ENCODE measurements around the gene DCAF6.

Gene DCAF6

DNA sequence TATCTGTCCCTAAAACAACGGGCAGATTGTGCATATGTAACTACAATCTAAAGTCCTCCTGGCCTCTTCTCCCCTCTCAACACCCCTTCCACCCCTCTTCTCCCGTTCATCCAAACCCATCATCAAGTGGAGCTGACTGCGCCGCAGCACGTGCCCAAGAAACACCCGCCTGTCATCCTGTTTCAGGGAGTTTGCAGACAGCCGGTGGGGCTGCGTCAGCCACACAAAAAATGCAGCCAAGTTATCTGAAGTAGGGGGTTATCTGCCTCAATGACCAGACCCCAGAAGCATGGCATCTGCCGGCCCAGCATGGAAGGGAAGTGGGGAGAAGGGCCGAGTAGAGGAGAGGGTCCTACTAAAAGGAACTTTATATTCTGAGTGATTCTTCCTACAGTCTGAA lies 151.2 kb downstream of the DCAF6 start:
- H3K4me1 ChIP-seq (ENCODE audit: control extremely low read depth in 1 of 4, control insufficient read depth in 4 of 4, insufficient read depth in 4 of 4, low read length in 3 of 4): peaks cover 0 to 14% (median 4%) of the 10 kb centered on the region in 4 experiments
- DNase-seq: no peak
- H3K36me3 ChIP-seq (ENCODE audit: control insufficient read depth in 4 of 4, insufficient read depth in 4 of 4, low read length in 3 of 4): no peaks in the 10 kb centered on the region
- 90% methylated on average over 2 of the region's 10 CpGs for WGBS (ENCODE audit: insufficient coverage)
- H3K4me3 ChIP-seq (ENCODE audit: control insufficient read depth in 1 of 7, extremely low read depth in 1 of 7, insufficient read depth in 4 of 7, low read depth in 2 of 7, low read length in 6 of 7): no peak overlapping the region
- H3K9me3 ChIP-seq (ENCODE audit: control extremely low read depth in 1 of 5, control insufficient read depth in 4 of 5, insufficient read depth in 2 of 5, low read depth in 1 of 5, low read length in 4 of 5): no peaks in the 10 kb centered on the region
- ChIA-PET POLR2A (interaction anchor here (0.6 kb wide), 1 partner anchor 12 kb away, joined by 3 read pairs; no protein-coding TSS in a partner anchor), CTCF (interaction anchor here (0.8 kb wide), 1 partner anchor 36 kb away, joined by 3 read pairs; no protein-coding TSS in a partner anchor)
- H3K27me3 ChIP-seq (replicated peaks in 2 of 5; ENCODE audit: control insufficient read depth in 4 of 5, insufficient read depth in 5 of 5, low read length in 4 of 5): no peaks in the 10 kb centered on the region
- H3K27ac ChIP-seq (ENCODE audit: insufficient read depth in 1 of 2, low read depth in 1 of 2, low read length in 2 of 2, poor library complexity in 1 of 2, severe bottlenecking in 2 of 2): no peak overlapping the region

DNA sequence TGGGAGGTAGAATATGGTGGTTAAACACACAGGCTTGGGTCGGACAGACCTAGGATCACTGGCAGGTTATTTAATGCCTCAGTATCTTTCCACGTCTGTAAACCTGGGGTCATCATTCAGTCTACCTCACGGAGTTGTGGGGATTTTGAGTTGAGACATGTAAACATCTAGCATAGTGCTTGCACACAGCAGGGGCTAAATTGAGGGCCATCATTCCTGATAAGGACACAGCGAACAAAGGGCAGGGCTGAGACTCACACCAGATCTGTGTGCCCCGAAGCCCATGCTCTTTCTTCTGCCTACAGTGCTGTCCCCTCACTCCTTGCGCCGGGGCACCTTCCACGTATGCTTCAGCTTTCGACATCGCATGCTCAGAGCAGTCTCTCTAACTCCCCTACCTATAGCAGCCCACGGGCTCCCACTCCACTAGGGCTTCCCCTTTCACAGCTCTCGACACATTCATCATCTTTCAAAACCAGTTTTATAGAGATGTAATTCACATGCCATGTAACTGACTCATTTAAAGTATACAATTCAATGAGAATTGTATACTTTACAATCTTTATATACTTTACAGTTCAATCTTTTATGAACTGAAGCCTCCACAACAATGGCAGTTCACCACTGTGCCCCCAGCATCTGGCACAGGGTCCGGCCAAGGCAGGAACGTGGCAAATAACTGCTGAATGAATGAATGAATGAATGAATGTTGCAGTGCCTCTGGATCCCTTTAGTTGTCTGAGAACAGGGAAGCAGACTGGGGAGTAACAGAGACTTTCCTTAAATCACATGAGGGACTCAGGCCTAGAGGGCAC lies 152.2 kb downstream of the DCAF6 start:
- Histone ChIP-seq H3K4me3 (ENCODE audit: control insufficient read depth in 1 of 7, extremely low read depth in 1 of 7, insufficient read depth in 4 of 7, low read depth in 2 of 7, low read length in 6 of 7) (no peak overlapping the region), H3K27ac (ENCODE audit: insufficient read depth in 1 of 2, low read depth in 1 of 2, low read length in 2 of 2, poor library complexity in 1 of 2, severe bottlenecking in 2 of 2) (no peak overlapping the region), H3K4me1 (ENCODE audit: control extremely low read depth in 1 of 4, control insufficient read depth in 4 of 4, insufficient read depth in 4 of 4, low read length in 3 of 4) (peaks cover 0 to 10% (median 4%) of the 10 kb centered on the region in 4 experiments), H3K9me3 (ENCODE audit: control extremely low read depth in 1 of 5, control insufficient read depth in 4 of 5, insufficient read depth in 2 of 5, low read depth in 1 of 5, low read length in 4 of 5) (no peaks in the 10 kb centered on the region), H3K27me3 (replicated peaks in 2 of 5; ENCODE audit: control insufficient read depth in 4 of 5, insufficient read depth in 5 of 5, low read length in 4 of 5) (no peaks in the 10 kb centered on the region), H3K36me3 (ENCODE audit: control insufficient read depth in 4 of 4, insufficient read depth in 4 of 4, low read length in 3 of 4) (no peaks in the 10 kb centered on the region)
- no peak for DNase-seq
- WGBS (ENCODE audit: insufficient coverage): 99% methylated on average over 12 of the region's 14 CpGs
- CTCF ChIA-PET: interaction anchor here (0.6 kb wide), 1 partner anchor 11 kb away, joined by 3 read pairs; no protein-coding TSS in a partner anchor
- POLR2A ChIA-PET: no interaction called here

GRCh38 chr1:168089326-168089978 lies 153.0 kb downstream of the DCAF6 start:
- DNase-seq: no peak
- ChIA-PET CTCF (interaction anchor here (1.3 kb wide), 1 partner anchor 12 kb away, joined by 4 read pairs; no protein-coding TSS in a partner anchor), POLR2A (no interaction called here)
- H3K4me3 ChIP-seq (ENCODE audit: control insufficient read depth in 1 of 7, extremely low read depth in 1 of 7, insufficient read depth in 4 of 7, low read depth in 2 of 7, low read length in 6 of 7): no peak overlapping the region
- WGBS (ENCODE audit: insufficient coverage): over 99% methylated on average over 12 of the region's 13 CpGs
- H3K4me1 ChIP-seq (ENCODE audit: control extremely low read depth in 1 of 4, control insufficient read depth in 4 of 4, insufficient read depth in 4 of 4, low read length in 3 of 4): peaks cover 0 to 4% (median 4%) of the 10 kb centered on the region in 4 experiments
- no peaks in the 10 kb centered on the region for H3K27me3 ChIP-seq (replicated peaks in 2 of 5; ENCODE audit: control insufficient read depth in 4 of 5, insufficient read depth in 5 of 5, low read length in 4 of 5)
- H3K9me3 ChIP-seq (ENCODE audit: control extremely low read depth in 1 of 5, control insufficient read depth in 4 of 5, insufficient read depth in 2 of 5, low read depth in 1 of 5, low read length in 4 of 5): no peaks in the 10 kb centered on the region
- H3K27ac ChIP-seq (ENCODE audit: insufficient read depth in 1 of 2, low read depth in 1 of 2, low read length in 2 of 2, poor library complexity in 1 of 2, severe bottlenecking in 2 of 2): no peak overlapping the region
- H3K36me3 ChIP-seq (ENCODE audit: control insufficient read depth in 4 of 4, insufficient read depth in 4 of 4, low read length in 3 of 4): no peaks in the 10 kb centered on the region

- Histone ChIP-seq H3K9me3 (ENCODE audit: control extremely low read depth in 1 of 5, control insufficient read depth in 4 of 5, insufficient read depth in 2 of 5, low read depth in 1 of 5, low read length in 4 of 5) (no peaks in the 10 kb centered on the region), H3K36me3 (ENCODE audit: control insufficient read depth in 4 of 4, insufficient read depth in 4 of 4, low read length in 3 of 4) (no peaks in the 10 kb centered on the region), H3K4me3 (ENCODE audit: control insufficient read depth in 1 of 7, extremely low read depth in 1 of 7, insufficient read depth in 4 of 7, low read depth in 2 of 7, low read length in 6 of 7) (no peak overlapping the region), H3K27ac (ENCODE audit: insufficient read depth in 1 of 2, low read depth in 1 of 2, low read length in 2 of 2, poor library complexity in 1 of 2, severe bottlenecking in 2 of 2) (no peak overlapping the region), H3K4me1 (ENCODE audit: control extremely low read depth in 1 of 4, control insufficient read depth in 4 of 4, insufficient read depth in 4 of 4, low read length in 3 of 4) (peaks cover 0 to 3% (median 1%) of the 10 kb centered on the region in 4 experiments), H3K27me3 (replicated peaks in 2 of 5; ENCODE audit: control insufficient read depth in 4 of 5, insufficient read depth in 5 of 5, low read length in 4 of 5) (no peaks in the 10 kb centered on the region)
- DNase-seq: no peak
- WGBS (ENCODE audit: insufficient coverage): no CpG with 5 or more reads among the region's 2 CpGs
- CTCF ChIA-PET: interaction anchor here (1.3 to 3.5 kb wide), 2 partner anchors 7 to 12 kb away, joined by 4 to 15 read pairs; no protein-coding TSS in a partner anchor
- POLR2A ChIA-PET: no interaction called here
These were observed 153.5 kb downstream of the DCAF6 start for GRCh38 chr1:168089979-168090337.

- peaks cover 0 to 3% (median 0%) of the 10 kb centered on the region in 4 experiments for H3K4me1 ChIP-seq (ENCODE audit: control extremely low read depth in 1 of 4, control insufficient read depth in 4 of 4, insufficient read depth in 4 of 4, low read length in 3 of 4)
- CTCF ChIA-PET: interaction anchor here (1.0 to 3.5 kb wide), 3 partner anchors 8 to 273 kb away, joined by 3 to 15 read pairs (median 4); no protein-coding TSS in a partner anchor
- no peaks in the 10 kb centered on the region for H3K36me3 ChIP-seq (ENCODE audit: control insufficient read depth in 4 of 4, insufficient read depth in 4 of 4, low read length in 3 of 4)
- no peaks in the 10 kb centered on the region for H3K9me3 ChIP-seq (ENCODE audit: control extremely low read depth in 1 of 5, control insufficient read depth in 4 of 5, insufficient read depth in 2 of 5, low read depth in 1 of 5, low read length in 4 of 5)
- POLR2A ChIA-PET: no interaction called here
- no peaks in the 10 kb centered on the region for H3K27me3 ChIP-seq (replicated peaks in 2 of 5; ENCODE audit: control insufficient read depth in 4 of 5, insufficient read depth in 5 of 5, low read length in 4 of 5)
- no peak overlapping the region for H3K27ac ChIP-seq (ENCODE audit: insufficient read depth in 1 of 2, low read depth in 1 of 2, low read length in 2 of 2, poor library complexity in 1 of 2, severe bottlenecking in 2 of 2)
- DNase-seq: no peak
- WGBS (ENCODE audit: insufficient coverage): over 99% methylated on average over 13 of the region's 14 CpGs
- H3K4me3 ChIP-seq (ENCODE audit: control insufficient read depth in 1 of 7, extremely low read depth in 1 of 7, insufficient read depth in 4 of 7, low read depth in 2 of 7, low read length in 6 of 7): no peak overlapping the region
These were observed 153.9 kb downstream of the DCAF6 start for GRCh38 chr1:168090395-168090794.

DNA sequence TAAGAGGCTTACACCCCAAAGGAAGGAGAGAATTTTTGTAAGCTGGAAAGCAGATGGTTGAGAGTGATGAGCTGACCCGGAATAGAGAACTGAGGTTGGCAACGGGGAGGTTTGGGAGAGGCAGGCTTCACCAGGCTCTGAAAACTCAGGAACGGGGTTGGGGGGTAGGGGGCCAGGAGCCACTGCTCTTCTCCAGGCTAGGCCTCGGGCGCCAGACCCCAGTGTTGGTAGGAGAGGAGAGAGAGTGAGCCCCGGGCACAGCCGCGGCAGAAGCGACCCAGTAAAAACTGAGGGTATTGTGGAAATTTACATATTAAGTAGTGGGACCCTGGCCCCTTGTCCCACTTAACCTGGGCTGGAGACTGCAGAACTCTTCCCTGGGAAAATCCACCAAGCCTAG lies 154.6 kb downstream of the DCAF6 start:
- no peak for DNase-seq
- Histone ChIP-seq H3K27ac (ENCODE audit: insufficient read depth in 1 of 2, low read depth in 1 of 2, low read length in 2 of 2, poor library complexity in 1 of 2, severe bottlenecking in 2 of 2) (no peak overlapping the region), H3K36me3 (ENCODE audit: control insufficient read depth in 4 of 4, insufficient read depth in 4 of 4, low read length in 3 of 4) (no peaks in the 10 kb centered on the region), H3K4me1 (ENCODE audit: control extremely low read depth in 1 of 4, control insufficient read depth in 4 of 4, insufficient read depth in 4 of 4, low read length in 3 of 4) (peaks cover 0 to 3% (median 0%) of the 10 kb centered on the region in 4 experiments), H3K27me3 (replicated peaks in 2 of 5; ENCODE audit: control insufficient read depth in 4 of 5, insufficient read depth in 5 of 5, low read length in 4 of 5) (no peaks in the 10 kb centered on the region), H3K9me3 (ENCODE audit: control extremely low read depth in 1 of 5, control insufficient read depth in 4 of 5, insufficient read depth in 2 of 5, low read depth in 1 of 5, low read length in 4 of 5) (no peaks in the 10 kb centered on the region), H3K4me3 (ENCODE audit: control insufficient read depth in 1 of 7, extremely low read depth in 1 of 7, insufficient read depth in 4 of 7, low read depth in 2 of 7, low read length in 6 of 7) (no peak overlapping the region)
- CTCF ChIA-PET: interaction anchor here (1.0 to 3.5 kb wide), 3 partner anchors 9 to 272 kb away, joined by 3 to 15 read pairs (median 4); no protein-coding TSS in a partner anchor
- 93% methylated on average over 9 of the region's 9 CpGs for WGBS (ENCODE audit: insufficient coverage)
- POLR2A ChIA-PET: no interaction called here

Data from common myeloid progenitor, CD34-positive (primary cell).